Esophagus squamous epithelium (tissue), 4 donors: ENCODE measurements around the gene NME3.

Experiments
- POLR2A ChIP-seq, 4 donors: fragments of 450-650 bp; IDR thresholded peaks; one replicate each; pipeline ENCODE4 v1.6.1; 2017; ENCODE audit warnings: antibody characterized with exemption in 4 of 4, mild to moderate bottlenecking in 4 of 4, moderate library complexity in 3 of 4
- TF ChIP-seq, protein P1 (sequence below), 6 experiments: fragments of 450-650 bp in 4 of 6; fragments of 200-600 bp in 2 of 6; sonication (generic) in 2 of 6; IDR thresholded peaks; one replicate each; pipeline ENCODE4 v1.5.1; 2016 to 2019; ENCODE audit warnings: antibody characterized with exemption in 6 of 6, mild to moderate bottlenecking in 4 of 6, moderate library complexity in 4 of 6

- TF ChIP-seq, protein P1, sequence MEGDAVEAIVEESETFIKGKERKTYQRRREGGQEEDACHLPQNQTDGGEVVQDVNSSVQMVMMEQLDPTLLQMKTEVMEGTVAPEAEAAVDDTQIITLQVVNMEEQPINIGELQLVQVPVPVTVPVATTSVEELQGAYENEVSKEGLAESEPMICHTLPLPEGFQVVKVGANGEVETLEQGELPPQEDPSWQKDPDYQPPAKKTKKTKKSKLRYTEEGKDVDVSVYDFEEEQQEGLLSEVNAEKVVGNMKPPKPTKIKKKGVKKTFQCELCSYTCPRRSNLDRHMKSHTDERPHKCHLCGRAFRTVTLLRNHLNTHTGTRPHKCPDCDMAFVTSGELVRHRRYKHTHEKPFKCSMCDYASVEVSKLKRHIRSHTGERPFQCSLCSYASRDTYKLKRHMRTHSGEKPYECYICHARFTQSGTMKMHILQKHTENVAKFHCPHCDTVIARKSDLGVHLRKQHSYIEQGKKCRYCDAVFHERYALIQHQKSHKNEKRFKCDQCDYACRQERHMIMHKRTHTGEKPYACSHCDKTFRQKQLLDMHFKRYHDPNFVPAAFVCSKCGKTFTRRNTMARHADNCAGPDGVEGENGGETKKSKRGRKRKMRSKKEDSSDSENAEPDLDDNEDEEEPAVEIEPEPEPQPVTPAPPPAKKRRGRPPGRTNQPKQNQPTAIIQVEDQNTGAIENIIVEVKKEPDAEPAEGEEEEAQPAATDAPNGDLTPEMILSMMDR (IDR thresholded peaks at IDR 0.05): no peak
- TF ChIP-seq POLR2A (IDR thresholded peaks at IDR 0.05): no peak
Measured at GRCh38 chr16:1766701-1767100, 4.6 kb downstream of the NME3 start.
